GM18507 (cell line): Measurements from ENCODE around the gene DMBX1.

Source experiments
- DNase-seq: peaks from one replicate; pipeline ENCODE4 v3.0.0; 2011; ENCODE audit warnings: low read depth; ENCODE audit not compliant: insufficient read length; ENCODE audit errors: extremely low spot score
- FAIRE-seq: peaks from 2 replicates; lab custom pipeline; 2011; peaks lifted over from hg19 to GRCh38; lab: Jason Lieb, UNC

DMBX1 gene

GRCh38 chr1:46494910-46495309 is 5.3 kb downstream of the DMBX1 start:
- FAIRE-seq (no peak), DNase-seq (no peak)

- FAIRE-seq (no peak), DNase-seq (no peak)
Observed at GRCh38 chr1:46495778-46496177, 6.1 kb downstream of the DMBX1 start.

- DNase-seq = no peak
- no peak for FAIRE-seq
Observed at GRCh38 chr1:46496505-46496904, 6.9 kb downstream of the DMBX1 start.

GRCh38 chr1:46497020-46497419 is 7.4 kb downstream of the DMBX1 start:
- FAIRE-seq (no peak), DNase-seq (no peak)

GRCh38 chr1:46497665-46498064 is 8.0 kb downstream of the DMBX1 start:
- DNase-seq (no peak), FAIRE-seq (no peak)

GRCh38 chr1:46501528-46501927 is 11.9 kb downstream of the DMBX1 start:
- no peak for FAIRE-seq
- DNase-seq = no peak

- FAIRE-seq = no peak
Observed at GRCh38 chr1:46503421-46503820, 13.8 kb downstream of the DMBX1 start.

GRCh38 chr1:46506470-46507219 is 17.0 kb downstream of the DMBX1 start:
- DNase-seq (no peak), FAIRE-seq (no peak)

More at GRCh38 chr1:46503421-46503820, 13.8 kb downstream of the DMBX1 start:
- no peak for DNase-seq

- FAIRE-seq = no peak
- no peak for DNase-seq
Observed at GRCh38 chr1:46508757-46509156, 19.1 kb downstream of the DMBX1 start.

- DNase-seq = no peak
- no peak for FAIRE-seq
Observed at GRCh38 chr1:46510341-46510997, 20.8 kb downstream of the DMBX1 start.

- DNase-seq (no peak), FAIRE-seq (no peak)
Observed at GRCh38 chr1:46510998-46511365, 21.3 kb downstream of the DMBX1 start.

GRCh38 chr1:46512135-46512791 is 22.6 kb downstream of the DMBX1 start:
- no peak for FAIRE-seq
- DNase-seq = no peak

- DNase-seq (no peak), FAIRE-seq (no peak)
Observed at GRCh38 chr1:46512792-46513190, 23.2 kb downstream of the DMBX1 start.

GRCh38 chr1:46513536-46513935 is 23.9 kb downstream of the DMBX1 start:
- FAIRE-seq (no peak), DNase-seq (no peak)

- no peak for DNase-seq
- no peak for FAIRE-seq
Observed at GRCh38 chr1:46515576-46515975, 25.9 kb downstream of the DMBX1 start.

GRCh38 chr1:46516200-46516950 is 26.7 kb downstream of the DMBX1 start:
- FAIRE-seq = no peak

GRCh38 chr1:46517010-46517600 is 27.5 kb downstream of the DMBX1 start:
- FAIRE-seq = no peak

More at GRCh38 chr1:46516200-46516950, 26.7 kb downstream of the DMBX1 start:
- no peak for DNase-seq

GRCh38 chr1:46517932-46518498 is 28.4 kb downstream of the DMBX1 start:
- no peak for DNase-seq
- FAIRE-seq = no peak

More at GRCh38 chr1:46517010-46517600, 27.5 kb downstream of the DMBX1 start:
- no peak for DNase-seq

- no peak for DNase-seq
- no peak for FAIRE-seq
Observed at GRCh38 chr1:46519209-46519608, 29.6 kb downstream of the DMBX1 start.
